Caco-2 (cell line): ENCODE data around the gene TEAD1. TPM values are rescaled to one million over a fixed set of nuclear protein-coding genes. Genes with fewer than 3 reads are reported as not detected.
A peak's percentile ranks its signal among the peaks of the same experiment; 100 is the strongest.
"Not testable (repeated sequence)": the region's sequence is repeated elsewhere in the genome, so short reads cannot be mapped to it uniquely, and the experiment has no call there.

Experiments used
- BruUV-seq: library from RNA; stranded (reverse); fragments of 400-500 nt; replicated peaks from 2 replicates; lab custom pipeline; 2021; lab: Mats Ljungman, UMichigan
- CTCF ChIA-PET: fragments of 300-600 bp; sonication (Branson Sonifier 250); formaldehyde crosslinking; loops from one replicate; lab custom pipeline; 2022; ENCODE audit warnings: antibody characterized with exemption; lab: Charles Lee
- POLR2A ChIA-PET: fragments of 300-600 bp; sonication (Branson Sonifier 250); formaldehyde crosslinking; loops from one replicate; lab custom pipeline; 2022; ENCODE audit warnings: antibody characterized with exemption; lab: Charles Lee
- DNase-seq, 2 experiments: peaks; one replicate each; pipeline versions ENCODE4 v3.0.0 to v3.0.0-alpha.2; 2020 to 2022
- H3K27me3 ChIP-seq: replicated peaks from 2 replicates; pipeline ENCODE4 v1.6.0; 2011; ENCODE audit warnings: low read length; ENCODE audit not compliant: control insufficient read depth, insufficient read depth
- H3K36me3 ChIP-seq: 2 replicates; pipeline ENCODE4 v1.5.1; 2011; ENCODE audit warnings: low read length; ENCODE audit not compliant: control insufficient read depth, insufficient read depth
- H3K4me1 ChIP-seq: fragments of 250-450 bp; sonication (Bioruptor Pico); 2 replicates; pipeline ENCODE4 v1.5.1; 2020; ENCODE audit warnings: mild to moderate bottlenecking
- H3K4me3 ChIP-seq: 2 replicates; pipeline ENCODE4 v1.5.1; 2011; ENCODE audit warnings: low read depth, mild to moderate bottlenecking, control low read depth, low read length
- H3K9me3 ChIP-seq: fragments of 250-450 bp; sonication (Bioruptor Pico); 2 replicates; pipeline ENCODE4 v1.5.1; 2020; ENCODE audit warnings: mild to moderate bottlenecking, moderate library complexity
- H3K27ac Mint-ChIP-seq: one replicate; pipeline ENCODE4 v1.8.0; 2022; ENCODE audit warnings: mixed read lengths; ENCODE audit not compliant: unreplicated experiment
- H3K27me3 Mint-ChIP-seq: one replicate; pipeline ENCODE4 v1.8.0; 2022; ENCODE audit warnings: mixed read lengths; ENCODE audit not compliant: insufficient read depth, unreplicated experiment
- H3K36me3 Mint-ChIP-seq: one replicate; pipeline ENCODE4 v1.8.0; 2022; ENCODE audit warnings: mild to moderate bottlenecking, mixed read lengths; ENCODE audit not compliant: insufficient read depth, unreplicated experiment
- H3K4me1 Mint-ChIP-seq: one replicate; pipeline ENCODE4 v1.8.0; 2022; ENCODE audit warnings: low read depth, mixed read lengths; ENCODE audit not compliant: unreplicated experiment
- H3K4me3 Mint-ChIP-seq: one replicate; pipeline ENCODE4 v1.8.0; 2022; ENCODE audit warnings: mild to moderate bottlenecking, moderate library complexity, mixed read lengths; ENCODE audit not compliant: unreplicated experiment
- H3K9me3 Mint-ChIP-seq: one replicate; pipeline ENCODE4 v1.8.0; 2022; ENCODE audit warnings: mixed read lengths; ENCODE audit not compliant: unreplicated experiment
- intact Hi-C: fragments of 100-400 bp; cut with micrococcal nuclease; formaldehyde crosslinking; loops from one replicate; pipeline ENCODE4 v1.10.0; 2022; ENCODE audit not compliant: unreplicated experiment
- total RNA-seq: library from RNA; stranded (reverse); gene quantifications from 2 replicates; pipeline ENCODE4 v1.2.3, GENCODE V29; 2022
- TF ChIP-seq, protein P1 (sequence below), 2 experiments: fragments of 200-600 bp in 1 of 2; IDR thresholded peaks; 1 replicate in 1 of 2; 2 replicates in 1 of 2; pipeline versions ENCODE4 v1.5.1 to v1.8.0; 2011 to 2022; ENCODE audit warnings: antibody characterized with exemption in 1 of 2, control low read depth in 1 of 2, inconsistent platforms in 1 of 2, low read depth in 1 of 2, low read length in 1 of 2, mild to moderate bottlenecking in 1 of 2, moderate library complexity in 1 of 2; ENCODE audit not compliant: insufficient read depth in 1 of 2, severe bottlenecking in 1 of 2, unreplicated experiment in 1 of 2

The TEAD1 gene
- total RNA-seq, 1 experiment from 2014 or later, result 144 TPM

DNA sequence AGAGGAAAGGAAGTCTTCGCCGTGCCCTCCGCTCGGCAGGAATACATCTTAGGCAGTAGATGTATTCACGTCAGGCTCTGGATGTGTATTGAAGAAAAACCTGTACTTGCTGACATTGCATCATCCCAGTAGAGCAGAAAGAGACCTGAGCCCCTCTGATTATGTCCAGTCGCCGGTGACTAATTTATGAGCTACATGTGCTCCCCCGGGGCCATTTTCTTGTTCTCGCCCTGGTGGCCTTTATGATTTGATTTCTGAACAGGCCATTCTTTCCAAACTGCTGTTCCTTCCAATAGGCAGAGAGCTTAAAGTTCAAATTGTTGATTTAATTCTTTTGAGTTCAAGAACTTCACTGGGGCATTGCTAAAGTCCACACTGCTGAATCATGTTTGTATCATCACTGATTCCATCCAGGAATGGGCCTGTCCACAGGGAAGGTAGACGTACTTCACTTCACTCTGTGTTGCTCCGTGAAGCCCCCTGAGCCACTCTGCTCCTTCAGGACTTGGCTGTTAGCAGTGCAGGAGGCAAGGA is 197.6 kb downstream of the TEAD1 start:
- H3K4me3 Mint-ChIP-seq, result no peak overlapping the region
- no peaks in the 10 kb centered on the region for H3K9me3 ChIP-seq
- TF ChIP-seq, protein P1, sequence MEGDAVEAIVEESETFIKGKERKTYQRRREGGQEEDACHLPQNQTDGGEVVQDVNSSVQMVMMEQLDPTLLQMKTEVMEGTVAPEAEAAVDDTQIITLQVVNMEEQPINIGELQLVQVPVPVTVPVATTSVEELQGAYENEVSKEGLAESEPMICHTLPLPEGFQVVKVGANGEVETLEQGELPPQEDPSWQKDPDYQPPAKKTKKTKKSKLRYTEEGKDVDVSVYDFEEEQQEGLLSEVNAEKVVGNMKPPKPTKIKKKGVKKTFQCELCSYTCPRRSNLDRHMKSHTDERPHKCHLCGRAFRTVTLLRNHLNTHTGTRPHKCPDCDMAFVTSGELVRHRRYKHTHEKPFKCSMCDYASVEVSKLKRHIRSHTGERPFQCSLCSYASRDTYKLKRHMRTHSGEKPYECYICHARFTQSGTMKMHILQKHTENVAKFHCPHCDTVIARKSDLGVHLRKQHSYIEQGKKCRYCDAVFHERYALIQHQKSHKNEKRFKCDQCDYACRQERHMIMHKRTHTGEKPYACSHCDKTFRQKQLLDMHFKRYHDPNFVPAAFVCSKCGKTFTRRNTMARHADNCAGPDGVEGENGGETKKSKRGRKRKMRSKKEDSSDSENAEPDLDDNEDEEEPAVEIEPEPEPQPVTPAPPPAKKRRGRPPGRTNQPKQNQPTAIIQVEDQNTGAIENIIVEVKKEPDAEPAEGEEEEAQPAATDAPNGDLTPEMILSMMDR (IDR thresholded peaks at IDR 0.05; ENCODE audit: insufficient read depth in 1 of 2, low read depth in 1 of 2, low read length in 1 of 2, severe bottlenecking in 1 of 2, unreplicated experiment in 1 of 2), result no peak
- H3K27me3 Mint-ChIP-seq, result no peaks in the 10 kb centered on the region
- no TSS peak for BruUV-seq
- ChIA-PET POLR2A (no interaction called here), CTCF (no interaction called here)
- H3K9me3 Mint-ChIP-seq, result no peaks in the 10 kb centered on the region
- H3K4me1 Mint-ChIP-seq, result peaks cover 9% of the 10 kb centered on the region
- intact Hi-C loops, result no loop called here
- no peak for DNase-seq
- peaks cover 40% of the 10 kb centered on the region for H3K36me3 Mint-ChIP-seq
- H3K4me3 ChIP-seq, result no peak overlapping the region
- H3K36me3 ChIP-seq, result no peaks in the 10 kb centered on the region; the same call in 1 of the 2 replicates
- H3K27me3 ChIP-seq, result no peaks in the 10 kb centered on the region
- peak overlapping the region; percentile 63 for H3K27ac Mint-ChIP-seq
- peaks cover 6% of the 10 kb centered on the region for H3K4me1 ChIP-seq

DNA sequence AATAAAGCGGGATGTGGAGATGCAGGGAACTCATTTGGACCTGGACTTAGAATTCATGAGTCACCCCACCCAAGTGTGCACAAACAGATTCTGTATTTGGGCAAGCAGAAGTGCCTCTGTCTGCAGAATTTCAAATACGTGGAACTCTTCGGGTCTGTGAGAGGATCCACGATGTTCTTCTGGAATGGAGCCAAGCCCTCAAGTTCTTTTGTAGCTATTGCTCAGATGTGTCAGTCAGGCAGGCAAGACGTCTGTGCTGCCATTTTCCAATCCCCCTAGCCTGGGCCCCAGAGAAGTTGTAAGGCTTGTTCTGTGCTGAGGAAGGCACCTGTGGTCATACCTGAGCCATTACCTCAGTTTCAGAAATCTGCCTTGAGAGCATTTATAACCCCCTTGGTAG is 202.1 kb downstream of the TEAD1 start:
- CTCF ChIA-PET, result no interaction called here
- H3K27ac Mint-ChIP-seq, result no peak overlapping the region
- Histone ChIP-seq H3K9me3 (no peaks in the 10 kb centered on the region), H3K27me3 (no peaks in the 10 kb centered on the region), H3K4me1 (peaks cover 14% of the 10 kb centered on the region), H3K36me3 (no peaks in the 10 kb centered on the region; the same call in none of the 2 replicates), H3K4me3 (no peak overlapping the region)
- no peak for DNase-seq
- peaks cover 12% of the 10 kb centered on the region for H3K4me1 Mint-ChIP-seq
- no peaks in the 10 kb centered on the region for H3K9me3 Mint-ChIP-seq
- no TSS peak for BruUV-seq
- TF ChIP-seq, protein P1 (IDR thresholded peaks at IDR 0.05; ENCODE audit: insufficient read depth in 1 of 2, low read depth in 1 of 2, low read length in 1 of 2, severe bottlenecking in 1 of 2, unreplicated experiment in 1 of 2), result no peak
- POLR2A ChIA-PET, result no interaction called here
- no peak overlapping the region for H3K4me3 Mint-ChIP-seq
- no peaks in the 10 kb centered on the region for H3K27me3 Mint-ChIP-seq
- intact Hi-C loops, result no loop called here
- H3K36me3 Mint-ChIP-seq, result peaks cover 52% of the 10 kb centered on the region

DNA sequence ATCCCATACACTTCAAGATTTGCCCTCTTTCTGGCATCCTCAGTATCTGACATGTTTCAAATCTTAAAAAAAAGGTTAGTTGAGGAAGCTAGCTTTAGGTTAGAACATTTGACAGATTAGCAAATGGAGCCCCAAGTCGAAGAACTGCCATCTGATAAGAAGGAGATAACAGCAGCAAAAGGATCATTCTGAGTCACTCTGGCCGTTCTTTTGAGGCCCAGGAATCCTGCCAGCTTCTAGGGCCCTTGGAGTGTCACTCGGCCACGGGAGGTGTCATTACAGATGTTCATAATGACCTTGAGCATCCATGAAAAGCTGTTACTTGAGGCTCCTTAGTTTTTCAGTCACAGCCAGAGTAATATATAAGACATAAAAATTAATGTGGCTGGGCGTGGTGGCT is 202.8 kb downstream of the TEAD1 start:
- H3K9me3 Mint-ChIP-seq, result no peaks in the 10 kb centered on the region
- intact Hi-C loops, result no loop called here
- Histone ChIP-seq H3K36me3 (no peaks in the 10 kb centered on the region; the same call in 1 of the 2 replicates), H3K4me3 (no peak overlapping the region), H3K4me1 (peaks cover 14% of the 10 kb centered on the region), H3K9me3 (no peaks in the 10 kb centered on the region), H3K27me3 (no peaks in the 10 kb centered on the region)
- no TSS peak for BruUV-seq
- no peaks in the 10 kb centered on the region for H3K27me3 Mint-ChIP-seq
- DNase-seq, result no peak
- H3K4me1 Mint-ChIP-seq, result peaks cover 12% of the 10 kb centered on the region
- POLR2A ChIA-PET, result no interaction called here
- peaks cover 54% of the 10 kb centered on the region for H3K36me3 Mint-ChIP-seq
- TF ChIP-seq, protein P1 (IDR thresholded peaks at IDR 0.05; ENCODE audit: insufficient read depth in 1 of 2, low read depth in 1 of 2, low read length in 1 of 2, severe bottlenecking in 1 of 2, unreplicated experiment in 1 of 2), result no peak
- H3K27ac Mint-ChIP-seq, result no peak overlapping the region
- CTCF ChIA-PET, result no interaction called here
- H3K4me3 Mint-ChIP-seq, result no peak overlapping the region

DNA sequence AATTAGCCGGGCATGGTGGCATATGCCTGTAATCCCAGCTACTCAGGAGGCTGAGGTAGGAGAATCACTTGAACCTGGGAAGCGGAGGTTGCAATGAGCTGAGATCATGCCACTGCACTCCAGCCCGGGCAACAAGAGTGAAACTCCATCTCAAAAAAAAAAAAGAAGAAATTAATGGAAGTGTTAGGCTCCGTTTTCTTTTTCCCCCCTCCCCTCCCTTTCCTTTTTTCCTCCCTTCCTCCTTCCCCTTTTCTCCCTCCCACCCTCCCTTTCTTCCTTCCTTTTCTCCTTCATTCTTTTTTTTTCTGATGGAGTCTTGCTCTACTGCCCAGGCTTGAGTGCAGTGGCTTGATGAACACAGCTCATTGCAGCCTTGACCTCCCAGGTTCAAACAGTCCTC is 203.3 kb downstream of the TEAD1 start:
- POLR2A ChIA-PET, H3K4me3 Mint-ChIP-seq, H3K36me3 ChIP-seq, BruUV-seq, H3K27ac Mint-ChIP-seq, H3K9me3 ChIP-seq, H3K4me3 ChIP-seq, H3K27me3 Mint-ChIP-seq, CTCF ChIA-PET, H3K27me3 ChIP-seq, H3K9me3 Mint-ChIP-seq, intact Hi-C loops, DNase-seq: not testable (repeated sequence)
- H3K4me1 ChIP-seq, result peaks cover 14% of the 10 kb centered on the region
- Mint-ChIP-seq H3K36me3 (peaks cover 54% of the 10 kb centered on the region), H3K4me1 (peaks cover 12% of the 10 kb centered on the region)
